Measurements from ENCODE around the gene SART3. TPM values are rescaled to one million over a fixed set of nuclear protein-coding genes. Genes with fewer than 3 reads are reported as not detected.

Gene SART3
- total RNA-seq, 1 experiment from 2014 or later = 108 TPM

- H3K27me3 ChIP-seq (ENCODE audit: low read length) = no peaks in the 10 kb centered on the region
- DNase-seq = no peak
- no peaks in the 10 kb centered on the region for H3K36me3 ChIP-seq (ENCODE audit: insufficient read depth, low read length)
- H4K20me1 ChIP-seq (ENCODE audit: insufficient read depth, low read depth, low read length) = no peaks in the 10 kb centered on the region
- no peak overlapping the region for H3K4me2 ChIP-seq (ENCODE audit: low read depth, low read length, poor library complexity, severe bottlenecking)
- no peak overlapping the region for H3K9ac ChIP-seq (ENCODE audit: low read length)
- no peaks in the 10 kb centered on the region for H3K4me1 ChIP-seq (ENCODE audit: low read length)
- H2AFZ ChIP-seq (ENCODE audit: low read length) = no peak overlapping the region
- no peaks in the 10 kb centered on the region for H3K79me2 ChIP-seq (ENCODE audit: low read length)
- H3K27ac ChIP-seq (ENCODE audit: low read length) = no peak overlapping the region
- H3K9me3 ChIP-seq (ENCODE audit: low read length) = no peaks in the 10 kb centered on the region
- H3K4me3 ChIP-seq (ENCODE audit: low read length) = no peak overlapping the region
- no peaks in the 10 kb centered on the region for H3K9me2 ChIP-seq (replicated peaks; ENCODE audit: insufficient read depth, low read length)
Measured at GRCh38 chr12:108598553-108599250, 37.7 kb upstream of the SART3 start.

- Histone ChIP-seq H3K4me2 (ENCODE audit: low read depth, low read length, poor library complexity, severe bottlenecking) (no peak within 1 kb of the TSS), H4K20me1 (ENCODE audit: insufficient read depth, low read depth, low read length) (no peaks in the 10 kb centered on the region), H3K9ac (ENCODE audit: low read length) (no peak within 1 kb of the TSS), H3K79me2 (ENCODE audit: low read length) (no peaks in the 10 kb centered on the region), H3K27me3 (ENCODE audit: low read length) (no peaks in the 10 kb centered on the region), H3K27ac (ENCODE audit: low read length) (no peak within 1 kb of the TSS), H2AFZ (ENCODE audit: low read length) (no peak within 1 kb of the TSS), H3K9me3 (ENCODE audit: low read length) (no peaks in the 10 kb centered on the region), H3K9me2 (replicated peaks; ENCODE audit: insufficient read depth, low read length) (no peaks in the 10 kb centered on the region), H3K4me1 (ENCODE audit: low read length) (no peaks in the 10 kb centered on the region), H3K36me3 (ENCODE audit: insufficient read depth, low read length) (no peaks in the 10 kb centered on the region), H3K4me3 (ENCODE audit: low read length) (no peak within 1 kb of the TSS)
- DNase-seq = no peak
Measured at GRCh38 chr12:108597559-108598471, 36.8 kb upstream of the SART3 start, which contains the start of gene TMEM119. TSS of gene TMEM119 (minus strand) at chr12:108598084. CDS start at chr12:108592383, 5,701 bp downstream.

GRCh38 chr12:108596854-108597558 is 36.0 kb upstream of the SART3 start:
- Histone ChIP-seq H3K4me3 (ENCODE audit: low read length) (no peak overlapping the region), H3K4me2 (ENCODE audit: low read depth, low read length, poor library complexity, severe bottlenecking) (no peak overlapping the region), H3K27ac (ENCODE audit: low read length) (no peak overlapping the region), H3K4me1 (ENCODE audit: low read length) (no peaks in the 10 kb centered on the region), H3K9me3 (ENCODE audit: low read length) (no peaks in the 10 kb centered on the region), H3K27me3 (ENCODE audit: low read length) (no peaks in the 10 kb centered on the region), H3K9me2 (replicated peaks; ENCODE audit: insufficient read depth, low read length) (no peaks in the 10 kb centered on the region), H3K9ac (ENCODE audit: low read length) (no peak overlapping the region), H2AFZ (ENCODE audit: low read length) (no peak overlapping the region), H3K79me2 (ENCODE audit: low read length) (no peaks in the 10 kb centered on the region), H4K20me1 (ENCODE audit: insufficient read depth, low read depth, low read length) (no peaks in the 10 kb centered on the region), H3K36me3 (ENCODE audit: insufficient read depth, low read length) (no peaks in the 10 kb centered on the region)
- DNase-seq = no peak

GRCh38 chr12:108595711-108596647 is 35.0 kb upstream of the SART3 start:
- Histone ChIP-seq H2AFZ (ENCODE audit: low read length) (no peak overlapping the region), H3K9me2 (replicated peaks; ENCODE audit: insufficient read depth, low read length) (no peaks in the 10 kb centered on the region), H3K27ac (ENCODE audit: low read length) (no peak overlapping the region), H3K4me3 (ENCODE audit: low read length) (no peak overlapping the region), H3K4me2 (ENCODE audit: low read depth, low read length, poor library complexity, severe bottlenecking) (no peak overlapping the region), H3K27me3 (ENCODE audit: low read length) (no peaks in the 10 kb centered on the region), H3K4me1 (ENCODE audit: low read length) (no peaks in the 10 kb centered on the region), H3K9me3 (ENCODE audit: low read length) (no peaks in the 10 kb centered on the region), H3K79me2 (ENCODE audit: low read length) (no peaks in the 10 kb centered on the region), H3K9ac (ENCODE audit: low read length) (no peak overlapping the region), H4K20me1 (ENCODE audit: insufficient read depth, low read depth, low read length) (no peaks in the 10 kb centered on the region), H3K36me3 (ENCODE audit: insufficient read depth, low read length) (no peaks in the 10 kb centered on the region)
- no peak for DNase-seq

- DNase-seq = no peak
Measured at GRCh38 chr12:108594960-108595710, 34.2 kb upstream of the SART3 start.

GRCh38 chr12:108594323-108594903 is 33.4 kb upstream of the SART3 start:
- no peaks in the 10 kb centered on the region for H4K20me1 ChIP-seq (ENCODE audit: insufficient read depth, low read depth, low read length)
- no peaks in the 10 kb centered on the region for H3K79me2 ChIP-seq (ENCODE audit: low read length)
- no peak overlapping the region for H2AFZ ChIP-seq (ENCODE audit: low read length)
- no peaks in the 10 kb centered on the region for H3K4me1 ChIP-seq (ENCODE audit: low read length)
- H3K27me3 ChIP-seq (ENCODE audit: low read length) = no peaks in the 10 kb centered on the region
- no peak overlapping the region for H3K9ac ChIP-seq (ENCODE audit: low read length)
- H3K4me2 ChIP-seq (ENCODE audit: low read depth, low read length, poor library complexity, severe bottlenecking) = no peak overlapping the region
- no peak for DNase-seq
- H3K9me2 ChIP-seq (replicated peaks; ENCODE audit: insufficient read depth, low read length) = no peaks in the 10 kb centered on the region
- no peaks in the 10 kb centered on the region for H3K36me3 ChIP-seq (ENCODE audit: insufficient read depth, low read length)
- no peaks in the 10 kb centered on the region for H3K9me3 ChIP-seq (ENCODE audit: low read length)
- H3K4me3 ChIP-seq (ENCODE audit: low read length) = no peak overlapping the region
- H3K27ac ChIP-seq (ENCODE audit: low read length) = no peak overlapping the region

More at GRCh38 chr12:108594960-108595710, 34.2 kb upstream of the SART3 start:
- Histone ChIP-seq H4K20me1 (ENCODE audit: insufficient read depth, low read depth, low read length) (no peaks in the 10 kb centered on the region), H3K27me3 (ENCODE audit: low read length) (no peaks in the 10 kb centered on the region), H3K9me2 (replicated peaks; ENCODE audit: insufficient read depth, low read length) (no peaks in the 10 kb centered on the region), H3K4me3 (ENCODE audit: low read length) (no peak overlapping the region), H3K27ac (ENCODE audit: low read length) (no peak overlapping the region), H3K79me2 (ENCODE audit: low read length) (no peaks in the 10 kb centered on the region), H3K9me3 (ENCODE audit: low read length) (no peaks in the 10 kb centered on the region), H3K4me2 (ENCODE audit: low read depth, low read length, poor library complexity, severe bottlenecking) (no peak overlapping the region), H3K36me3 (ENCODE audit: insufficient read depth, low read length) (no peaks in the 10 kb centered on the region), H3K9ac (ENCODE audit: low read length) (no peak overlapping the region), H3K4me1 (ENCODE audit: low read length) (no peaks in the 10 kb centered on the region), H2AFZ (ENCODE audit: low read length) (no peak overlapping the region)

Measured in Karpas-422 (cell line).